Stimulated activated CD8-positive, alpha-beta memory T cell treated with anti-CD3 and anti-CD28 coated beads, Interleukin-7, amount 100 ng/mL, for 48 hours (primary cell): ENCODE results near the gene C16orf95.

Experiments
- DNase-seq, 2 donors: peaks; one replicate each; pipeline ENCODE4 v3.0.0-alpha.2; 2020; ENCODE audit warnings: low read depth in 1 of 2; ENCODE audit errors: extremely low read depth in 1 of 2

The C16orf95 gene

GRCh38 chr16:87319997-87320491 is 2.9 kb upstream of the C16orf95 start:
- DNase-seq, result no peak

- DNase-seq, result no peak
Measured at GRCh38 chr16:87319011-87319410, 1.8 kb upstream of the C16orf95 start.

GRCh38 chr16:87317750-87318644 is 805 bp upstream of the C16orf95 start:
- peak in 1 of 2 donors; percentile 26 for DNase-seq

- no peak for DNase-seq
Measured at GRCh38 chr16:87316450-87316922, 706 bp downstream of the C16orf95 start.

DNA sequence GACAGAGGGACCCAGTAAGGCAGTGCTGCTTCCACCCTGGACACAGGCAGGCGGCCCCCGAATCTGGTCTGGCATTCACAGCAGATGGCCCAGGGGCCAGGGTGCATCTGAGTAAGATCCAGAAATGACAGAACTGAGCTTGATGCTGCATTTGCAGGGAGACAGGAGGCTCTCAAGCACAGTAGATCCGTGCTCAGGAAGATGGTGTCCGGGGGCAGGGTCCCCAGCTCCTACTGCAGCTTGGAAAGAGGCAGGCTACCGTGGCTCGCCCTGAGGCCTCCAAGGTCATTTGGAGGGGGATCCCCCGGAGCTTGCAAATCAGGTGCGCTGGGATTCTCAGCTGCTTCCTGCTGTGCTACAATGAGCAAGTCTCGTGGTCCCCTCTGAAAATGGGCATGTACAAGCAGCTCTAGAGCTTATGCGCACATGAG is 2.2 kb downstream of the C16orf95 start:
- DNase-seq, result no peak

GRCh38 chr16:87312008-87312407 is 5.2 kb downstream of the C16orf95 start:
- no peak for DNase-seq

DNA sequence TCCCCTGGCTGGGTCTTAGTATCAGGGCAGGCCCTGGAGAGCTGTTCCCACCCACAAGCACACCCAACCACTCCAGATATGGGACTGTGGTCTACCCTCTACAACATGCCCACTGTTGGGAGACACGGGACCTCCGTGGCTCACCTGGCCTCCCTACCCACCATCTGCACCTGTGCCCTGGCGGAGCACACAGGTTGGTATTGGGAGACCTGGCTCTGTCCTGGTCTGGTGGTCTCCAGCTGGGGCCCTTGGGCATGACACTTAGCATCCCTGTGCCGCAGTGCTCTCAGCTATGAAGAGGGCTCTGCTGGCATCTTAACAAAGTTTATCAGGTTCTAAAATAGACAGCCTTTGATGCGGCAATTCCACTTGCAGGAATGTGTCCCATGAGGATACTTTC is 5.8 kb downstream of the C16orf95 start:
- DNase-seq, result no peak

DNA sequence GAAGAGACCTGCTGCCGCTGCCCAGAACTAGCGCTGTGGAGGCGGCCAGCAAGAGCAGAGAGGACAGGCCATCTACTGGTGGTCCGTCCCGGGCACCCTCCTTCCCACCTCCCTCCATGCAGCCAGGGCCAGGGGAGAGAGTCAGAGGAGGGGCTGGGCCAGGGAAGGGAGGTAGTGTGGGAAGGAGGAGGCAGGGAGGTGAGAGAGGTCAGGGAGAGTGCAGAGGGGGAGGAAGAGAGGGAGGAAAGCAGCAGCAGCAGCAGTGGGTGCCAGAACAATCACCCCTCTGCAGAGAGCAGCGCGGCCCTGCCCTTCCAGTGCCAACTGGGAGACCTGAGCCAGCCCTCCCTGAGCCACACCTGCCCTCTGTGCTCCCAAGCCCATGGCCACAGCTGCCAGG is 6.6 kb downstream of the C16orf95 start:
- DNase-seq, result no peak

DNA sequence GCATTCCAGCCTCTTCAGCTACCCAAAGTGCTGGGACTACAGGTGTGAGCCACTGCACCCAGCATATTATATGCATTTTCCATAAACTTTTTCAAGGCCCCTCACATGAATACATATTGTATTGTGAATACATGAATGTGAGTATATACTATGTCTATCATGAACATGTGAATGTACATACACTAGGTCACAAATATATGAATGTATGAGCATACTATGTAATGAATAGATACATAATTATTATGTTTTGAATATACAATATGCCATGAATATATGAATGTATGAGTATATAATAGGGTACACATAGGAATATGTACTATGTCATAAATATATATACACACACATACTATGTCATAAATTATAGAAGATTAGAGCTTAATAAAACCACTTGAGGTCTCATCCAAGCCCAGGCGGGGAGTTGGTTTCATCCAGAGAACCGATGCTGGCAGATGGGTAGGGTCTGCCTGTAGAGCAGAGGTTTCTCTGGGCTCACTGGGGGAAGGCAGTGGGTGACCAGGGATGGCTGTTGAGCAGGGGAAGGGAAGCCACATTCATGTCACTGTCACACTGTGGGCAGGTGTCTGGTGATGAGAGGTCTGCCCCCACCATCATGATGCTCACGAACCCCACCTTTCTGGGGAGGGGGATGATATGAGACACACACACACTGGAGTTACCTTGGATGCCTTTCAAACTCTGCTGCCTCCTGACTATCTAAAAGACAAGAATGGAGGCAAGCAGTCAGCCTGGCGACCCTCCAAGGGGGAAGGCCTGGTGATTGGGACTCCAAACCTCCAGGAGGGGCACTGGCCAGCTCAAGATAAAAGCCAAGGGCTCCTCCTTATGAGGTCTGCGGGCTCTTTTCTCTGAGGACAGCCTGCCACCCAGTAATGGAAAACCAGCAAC is 7.3 kb downstream of the C16orf95 start:
- no peak for DNase-seq

GRCh38 chr16:87308826-87309225 is 8.4 kb downstream of the C16orf95 start:
- DNase-seq, result peak in 1 of 2 donors; percentile 30

DNA sequence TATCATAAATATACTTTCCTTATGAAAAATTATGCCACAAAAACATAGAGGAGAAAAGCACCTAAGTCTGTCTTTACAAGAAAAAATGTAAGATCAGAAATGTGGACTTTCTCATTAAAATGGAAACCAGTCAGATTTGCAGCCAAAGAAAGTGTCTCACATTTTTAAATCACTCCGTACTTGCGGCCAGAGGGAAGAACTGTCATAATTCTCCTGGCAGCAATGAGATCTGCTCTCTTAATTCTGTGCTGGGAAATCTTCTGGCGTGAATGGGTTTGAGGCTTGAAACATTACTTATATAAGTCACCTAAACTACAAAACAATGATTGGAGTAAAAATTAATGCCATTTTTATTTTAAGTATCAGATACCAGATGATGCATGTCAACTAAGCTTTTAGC is 10.7 kb downstream of the C16orf95 start:
- no peak for DNase-seq

DNA sequence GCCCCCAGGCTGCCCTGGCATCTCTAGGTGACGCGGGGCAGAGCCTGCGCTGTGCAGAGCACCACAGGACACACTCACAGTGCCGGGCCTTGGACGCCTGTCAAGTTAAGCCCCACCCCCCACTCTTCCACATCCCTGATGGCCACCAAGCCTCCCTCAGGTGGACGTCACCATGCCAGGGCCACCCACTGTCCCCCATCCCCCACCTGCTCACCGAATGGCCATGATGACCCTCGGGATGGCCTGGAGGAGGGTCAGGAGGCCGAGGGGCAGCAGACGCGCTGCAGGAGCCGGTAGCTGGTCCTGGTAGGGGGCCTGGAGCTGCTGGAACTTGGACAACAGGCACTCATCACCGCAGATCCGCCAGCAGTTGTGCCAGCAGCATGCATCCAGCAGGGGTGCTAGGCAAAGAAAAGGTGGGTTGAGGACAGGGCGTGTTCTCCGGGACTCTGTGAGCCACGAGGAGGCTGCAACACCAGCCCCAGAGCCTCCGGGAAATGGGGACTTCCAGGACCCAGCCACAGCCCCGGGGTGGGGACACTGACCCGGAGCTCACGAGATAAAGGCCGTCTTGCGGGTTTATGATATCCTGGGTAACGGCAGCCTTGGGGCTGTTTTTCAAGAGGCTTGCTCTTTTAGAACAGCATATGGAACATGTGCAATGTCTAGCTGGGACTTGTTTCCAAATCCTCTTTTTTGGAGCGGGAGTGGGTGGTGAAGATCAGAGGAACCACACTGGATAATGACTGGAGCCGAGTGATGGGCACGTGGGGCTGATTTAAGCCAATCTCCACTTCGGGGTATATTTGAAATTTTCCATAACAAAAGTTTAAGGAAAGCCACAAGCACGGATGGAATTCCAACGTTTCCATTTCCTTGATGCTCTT is 11.4 kb downstream of the C16orf95 start:
- no peak for DNase-seq

DNA sequence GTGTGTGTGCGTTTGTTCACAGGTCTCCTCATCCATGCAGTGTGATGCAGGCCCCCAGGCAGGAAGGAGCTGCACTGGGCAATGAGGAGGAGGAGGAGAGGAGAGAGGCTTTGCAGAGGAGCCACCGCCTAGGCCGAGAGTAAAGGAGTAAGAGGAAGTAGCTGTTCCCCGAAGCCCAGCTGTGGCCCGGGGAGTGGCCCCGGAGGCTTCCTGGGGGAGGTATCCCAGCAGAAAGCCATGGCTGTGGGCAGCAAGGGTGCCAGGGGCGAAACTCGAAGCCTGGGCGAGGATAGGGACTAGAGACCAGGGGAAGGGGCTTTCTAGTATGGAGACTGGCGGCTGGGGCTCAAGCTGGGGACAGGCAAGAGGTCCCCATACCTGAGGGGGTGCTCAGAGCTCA is 12.2 kb downstream of the C16orf95 start:
- DNase-seq, result no peak

DNA sequence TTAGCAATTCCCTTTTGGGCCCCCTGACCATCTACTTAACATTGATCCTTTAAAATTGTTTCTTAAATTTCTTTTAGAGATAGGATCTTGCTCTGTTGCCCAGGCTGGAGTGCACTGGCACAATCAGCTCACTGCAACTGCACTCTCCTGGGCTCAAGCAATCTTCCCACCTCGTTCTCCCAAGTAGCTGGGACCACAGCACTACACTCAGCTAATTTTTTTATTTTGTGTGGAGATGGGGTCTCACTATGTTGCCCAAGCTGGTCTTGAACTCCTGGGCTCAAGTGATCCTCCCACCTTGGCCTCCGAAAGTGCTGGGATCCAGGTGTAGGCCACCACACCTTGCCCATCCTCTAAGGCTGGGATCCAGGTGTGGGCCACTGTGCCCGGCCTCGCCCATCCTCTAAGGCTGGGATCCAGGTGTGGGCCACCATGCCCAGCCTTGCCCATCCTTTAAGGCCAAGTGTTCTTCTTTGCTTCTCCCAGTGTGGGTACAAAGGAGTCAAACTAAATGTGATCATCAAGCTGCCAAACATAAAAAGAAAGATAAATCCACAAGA is 13.2 kb downstream of the C16orf95 start:
- no peak for DNase-seq

DNA sequence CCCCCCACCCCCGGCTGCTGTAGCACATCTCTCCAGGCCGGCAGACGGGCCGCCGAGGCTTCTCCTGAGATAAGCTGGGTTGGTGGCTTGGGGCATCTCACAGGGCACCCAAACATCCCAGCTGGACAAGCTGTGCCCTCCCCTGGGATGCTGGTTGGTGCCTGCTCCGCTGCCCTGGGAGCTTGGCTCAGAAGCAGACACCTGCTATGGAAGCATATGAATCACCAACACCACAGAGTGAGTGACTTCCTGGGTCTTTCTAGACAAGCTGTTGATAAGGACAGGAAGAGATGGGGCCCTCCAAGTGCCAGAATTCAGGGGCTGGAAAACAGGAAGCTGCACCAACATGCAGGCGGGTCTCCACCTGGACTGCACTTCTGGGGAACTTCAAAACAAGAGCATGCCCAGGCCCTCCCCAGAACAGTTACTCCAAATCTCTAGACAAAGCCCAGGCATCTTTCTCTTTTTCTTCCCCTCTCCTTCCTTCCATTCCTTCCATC is 13.7 kb downstream of the C16orf95 start:
- DNase-seq, result no peak

GRCh38 chr16:87298857-87299465 is 18.2 kb downstream of the C16orf95 start:
- DNase-seq, result no peak

DNA sequence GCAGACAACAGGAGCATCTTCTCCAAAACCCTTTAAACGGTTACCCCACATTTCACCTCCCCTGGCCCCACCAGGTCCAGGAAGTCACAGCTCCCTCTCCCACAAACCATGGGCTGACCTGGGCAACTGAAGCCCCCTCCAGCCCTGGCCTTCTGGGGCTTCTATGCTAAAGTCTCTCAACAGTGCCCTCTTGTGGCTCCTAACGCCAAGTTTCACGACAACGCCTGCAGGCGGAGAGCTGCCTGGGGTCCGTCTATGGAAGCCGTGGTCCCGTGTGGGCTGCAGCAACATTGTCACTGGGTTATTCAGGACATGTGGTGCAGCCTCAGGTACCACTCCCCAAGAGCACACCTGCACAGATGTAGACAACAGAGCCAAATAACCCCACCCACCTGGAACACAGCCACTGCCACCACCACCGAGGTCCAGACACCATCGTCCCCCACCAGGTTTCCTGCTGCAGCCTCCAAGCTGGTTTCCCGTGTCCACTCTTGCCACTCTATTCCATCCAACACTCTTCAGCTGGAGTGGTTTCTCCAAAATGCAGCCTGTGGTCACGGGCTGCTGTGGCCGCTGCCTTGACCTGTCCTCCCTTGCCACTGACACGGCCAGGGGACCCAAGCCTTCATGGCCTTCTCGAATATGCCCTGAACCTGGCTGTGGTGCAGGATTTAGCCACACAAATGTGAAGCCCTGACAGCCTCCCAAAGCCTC is 19.1 kb downstream of the C16orf95 start:
- peak in 1 of 2 donors; percentile 27 for DNase-seq

GRCh38 chr16:87297407-87297806 is 19.8 kb downstream of the C16orf95 start:
- no peak for DNase-seq
